Uterus (tissue), 4 donors: Measurements from ENCODE around the gene TOE1. TPM values are rescaled to one million over a fixed set of nuclear protein-coding genes. Genes with fewer than 3 reads are reported as not detected.

ENCODE experiments used
- DNase-seq, 2 donors: peaks; one replicate each; pipeline ENCODE4 v3.0.0-alpha.2; 2019 to 2020
- H3K27ac ChIP-seq, 2 donors: fragments of 200-600 bp; sonication (generic); 1 replicate in 1 of 2; 2 replicates in 1 of 2; pipeline ENCODE4 v1.5.1; 2016 to 2018
- H3K27me3 ChIP-seq, 2 donors: fragments of 200-600 bp; sonication (generic); one replicate each; pipeline ENCODE4 v1.5.1; 2018 to 2019; ENCODE audit warnings: control low read depth in 1 of 2
- H3K36me3 ChIP-seq, 2 donors: fragments of 200-600 bp; sonication (generic); one replicate each; pipeline ENCODE4 v1.5.1; 2019; ENCODE audit warnings: control low read depth in 1 of 2
- H3K4me1 ChIP-seq, 2 donors: fragments of 200-600 bp; sonication (generic); one replicate each; pipeline ENCODE4 v1.5.1; 2018 to 2019; ENCODE audit warnings: control low read depth in 1 of 2
- H3K4me3 ChIP-seq, 2 donors: fragments of 200-600 bp; sonication (generic); 1 replicate in 1 of 2; 2 replicates in 1 of 2; pipeline ENCODE4 v1.5.1; 2018 to 2019; ENCODE audit warnings: mild to moderate bottlenecking in 1 of 2
- H3K9me3 ChIP-seq, 2 donors: fragments of 200-600 bp; sonication (generic); one replicate each; pipeline ENCODE4 v1.5.1; 2019; ENCODE audit warnings: control low read depth in 1 of 2
- POLR2A ChIP-seq, 2 donors: fragments of 450-650 bp; IDR thresholded peaks; one replicate each; pipeline ENCODE4 v1.6.1; 2016; ENCODE audit warnings: antibody characterized with exemption in 2 of 2, mild to moderate bottlenecking in 1 of 2, moderate library complexity in 1 of 2
- intact Hi-C: fragments of 100-400 bp; cut with DNase I; formaldehyde crosslinking; loops from one replicate; pipeline ENCODE4 v1.15.1; 2023; ENCODE audit warnings: low total_unique reads
- total RNA-seq, 4 donors: library from RNA; depleted of rRNA in 3 of 4; stranded (reverse); fragments of >200 nt in 3 of 4; gene quantifications; one replicate each; pipeline versions ENCODE4 v1.1.0 to v1.2.4, GENCODE V29; 2014 to 2023
- TF ChIP-seq, protein P1 (sequence below), 4 experiments: fragments of 200-600 bp in 2 of 4; fragments of 450-650 bp in 2 of 4; sonication (generic) in 2 of 4; IDR thresholded peaks; one replicate each; pipeline ENCODE4 v1.5.1; 2016 to 2019; ENCODE audit warnings: antibody characterized with exemption in 4 of 4, mild to moderate bottlenecking in 2 of 4, moderate library complexity in 1 of 4
- donor health status: DM: yes; HTN: yes; CAD: no.

The TOE1 gene
- total RNA-seq, 4 donors from 2014 or later: 10.3 to 21.8 (median 14.4) TPM

DNA sequence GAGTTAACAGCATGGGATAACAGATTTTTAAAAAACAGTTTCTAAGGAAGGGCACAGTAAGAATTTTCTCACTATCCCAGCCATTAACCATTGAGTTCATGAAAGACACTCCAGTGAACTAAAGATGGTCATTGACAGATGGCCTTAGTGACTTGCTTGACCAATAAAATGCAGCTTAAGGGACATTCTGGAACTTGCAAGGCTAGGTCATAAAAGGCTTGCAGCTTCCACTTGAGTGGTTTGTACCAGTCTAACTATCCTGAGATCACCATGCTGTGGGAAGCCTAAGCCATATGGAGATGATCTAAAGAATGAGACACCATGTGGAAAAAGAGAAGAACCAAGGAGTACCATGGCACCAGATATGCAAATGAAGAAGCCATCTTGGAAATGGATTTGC lies 38.2 kb downstream of the TOE1 start:
- Histone ChIP-seq H3K4me3 (no peak overlapping the region), H3K36me3 (no peaks in the 10 kb centered on the region), H3K27me3 (no peaks in the 10 kb centered on the region), H3K4me1 (no peaks in the 10 kb centered on the region), H3K9me3 (no peaks in the 10 kb centered on the region), H3K27ac (no peak overlapping the region)
- TF ChIP-seq POLR2A (IDR thresholded peaks at IDR 0.05): no peak
- TF ChIP-seq, protein P1, sequence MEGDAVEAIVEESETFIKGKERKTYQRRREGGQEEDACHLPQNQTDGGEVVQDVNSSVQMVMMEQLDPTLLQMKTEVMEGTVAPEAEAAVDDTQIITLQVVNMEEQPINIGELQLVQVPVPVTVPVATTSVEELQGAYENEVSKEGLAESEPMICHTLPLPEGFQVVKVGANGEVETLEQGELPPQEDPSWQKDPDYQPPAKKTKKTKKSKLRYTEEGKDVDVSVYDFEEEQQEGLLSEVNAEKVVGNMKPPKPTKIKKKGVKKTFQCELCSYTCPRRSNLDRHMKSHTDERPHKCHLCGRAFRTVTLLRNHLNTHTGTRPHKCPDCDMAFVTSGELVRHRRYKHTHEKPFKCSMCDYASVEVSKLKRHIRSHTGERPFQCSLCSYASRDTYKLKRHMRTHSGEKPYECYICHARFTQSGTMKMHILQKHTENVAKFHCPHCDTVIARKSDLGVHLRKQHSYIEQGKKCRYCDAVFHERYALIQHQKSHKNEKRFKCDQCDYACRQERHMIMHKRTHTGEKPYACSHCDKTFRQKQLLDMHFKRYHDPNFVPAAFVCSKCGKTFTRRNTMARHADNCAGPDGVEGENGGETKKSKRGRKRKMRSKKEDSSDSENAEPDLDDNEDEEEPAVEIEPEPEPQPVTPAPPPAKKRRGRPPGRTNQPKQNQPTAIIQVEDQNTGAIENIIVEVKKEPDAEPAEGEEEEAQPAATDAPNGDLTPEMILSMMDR (IDR thresholded peaks at IDR 0.05): no peak
- DNase-seq: no peak
- intact Hi-C loops: no loop called here

DNA sequence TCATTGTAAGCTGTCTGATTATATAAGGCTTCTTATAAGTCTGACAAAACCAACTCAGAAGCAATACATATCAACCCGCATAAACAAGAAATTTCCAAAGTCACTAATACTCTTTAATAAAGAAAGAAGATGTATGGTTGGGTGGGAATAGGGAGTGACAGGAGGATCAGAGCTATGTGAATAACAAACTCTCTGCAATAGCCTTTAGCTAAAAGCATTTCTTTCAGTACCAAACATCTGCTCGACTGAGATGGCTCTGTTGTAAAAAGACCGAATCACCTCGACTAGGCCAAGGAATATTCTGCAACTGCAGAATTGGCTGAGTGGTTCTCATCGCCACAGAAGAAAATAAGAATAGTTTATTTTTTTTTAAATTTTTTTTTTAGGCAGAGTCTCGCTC lies 39.6 kb downstream of the TOE1 start:
- TF ChIP-seq, protein P1 (IDR thresholded peaks at IDR 0.05): no peak
- TF ChIP-seq POLR2A (IDR thresholded peaks at IDR 0.05): no peak
- no peak overlapping the region for H3K4me3 ChIP-seq
- H3K9me3 ChIP-seq: no peaks in the 10 kb centered on the region
- no peaks in the 10 kb centered on the region for H3K36me3 ChIP-seq
- no peak overlapping the region for H3K27ac ChIP-seq
- intact Hi-C loops: no loop called here
- H3K27me3 ChIP-seq: no peaks in the 10 kb centered on the region
- H3K4me1 ChIP-seq: no peaks in the 10 kb centered on the region
- no peak for DNase-seq

DNA sequence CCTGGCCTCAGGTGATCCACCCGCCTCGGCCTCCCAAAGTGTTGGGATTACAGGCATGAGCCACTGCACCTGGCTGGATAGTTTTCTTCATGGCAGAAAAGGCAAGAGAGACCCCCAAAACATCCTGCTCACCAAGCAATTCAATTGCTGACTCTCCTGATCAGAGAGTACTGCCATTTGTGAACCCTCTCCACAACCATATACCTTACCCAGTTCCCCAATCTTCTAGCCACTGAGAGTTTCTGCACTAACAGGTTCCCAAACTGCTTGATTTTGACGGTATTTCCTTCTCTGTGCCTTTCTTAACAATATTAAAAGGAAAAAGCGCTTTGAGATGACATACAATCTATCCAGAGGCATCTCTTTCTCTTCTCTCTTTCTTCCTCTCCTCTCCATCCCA lies 40.2 kb downstream of the TOE1 start:
- intact Hi-C loops: no loop called here
- Histone ChIP-seq H3K4me1 (no peaks in the 10 kb centered on the region), H3K4me3 (no peak overlapping the region), H3K27ac (no peak overlapping the region), H3K9me3 (no peaks in the 10 kb centered on the region), H3K27me3 (no peaks in the 10 kb centered on the region), H3K36me3 (no peaks in the 10 kb centered on the region)
- no peak for TF ChIP-seq POLR2A (IDR thresholded peaks at IDR 0.05)
- TF ChIP-seq, protein P1 (IDR thresholded peaks at IDR 0.05): no peak
- DNase-seq: no peak

DNA sequence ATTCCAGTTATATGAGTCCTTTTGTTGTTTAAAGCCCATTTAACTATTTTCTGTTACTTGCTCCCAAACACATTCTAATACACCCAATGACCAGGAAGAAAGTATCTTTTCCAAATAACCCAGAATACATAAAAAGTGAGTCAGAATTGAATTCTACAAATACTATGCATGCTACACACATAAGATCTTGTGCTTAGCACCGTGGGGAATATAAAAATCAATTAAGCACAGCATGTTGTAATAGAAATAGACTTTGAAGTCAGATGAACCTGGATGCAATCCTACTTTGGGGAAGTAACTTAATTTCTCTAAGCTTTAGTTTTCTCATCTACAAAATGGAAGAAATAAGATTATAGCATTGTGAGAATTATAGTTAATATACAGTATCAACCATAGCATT lies 40.8 kb downstream of the TOE1 start:
- H3K36me3 ChIP-seq: no peaks in the 10 kb centered on the region
- intact Hi-C loops: no loop called here
- no peak for DNase-seq
- H3K4me1 ChIP-seq: no peaks in the 10 kb centered on the region
- H3K27me3 ChIP-seq: no peaks in the 10 kb centered on the region
- no peaks in the 10 kb centered on the region for H3K9me3 ChIP-seq
- no peak for TF ChIP-seq POLR2A (IDR thresholded peaks at IDR 0.05)
- TF ChIP-seq, protein P1 (IDR thresholded peaks at IDR 0.05): no peak
- no peak overlapping the region for H3K4me3 ChIP-seq
- H3K27ac ChIP-seq: no peak overlapping the region

DNA sequence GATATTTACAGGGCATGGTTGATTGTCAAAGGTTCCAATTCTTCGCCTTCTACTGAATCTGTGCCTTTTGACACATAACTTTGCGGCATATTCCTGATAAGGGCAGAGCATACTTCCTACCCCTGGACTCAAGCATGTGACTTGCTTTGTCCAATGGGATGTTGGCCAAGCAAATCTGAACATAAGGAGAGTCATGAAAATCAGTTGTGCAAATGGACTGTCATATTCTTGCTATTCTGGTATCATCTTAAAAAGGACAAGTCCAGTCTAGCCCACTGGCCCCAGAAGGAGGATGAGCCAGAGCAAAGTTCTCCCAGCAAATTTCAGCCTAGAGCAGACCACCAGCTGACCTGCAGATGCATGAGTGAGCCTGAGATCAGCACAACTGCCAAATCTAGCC lies 41.3 kb downstream of the TOE1 start:
- DNase-seq: no peak
- no peak overlapping the region for H3K27ac ChIP-seq
- intact Hi-C loops: no loop called here
- no peaks in the 10 kb centered on the region for H3K27me3 ChIP-seq
- H3K4me1 ChIP-seq: no peaks in the 10 kb centered on the region
- no peak overlapping the region for H3K4me3 ChIP-seq
- H3K36me3 ChIP-seq: no peaks in the 10 kb centered on the region
- H3K9me3 ChIP-seq: no peaks in the 10 kb centered on the region
- TF ChIP-seq POLR2A (IDR thresholded peaks at IDR 0.05): no peak
- TF ChIP-seq, protein P1 (IDR thresholded peaks at IDR 0.05): no peak
